VCaP (cell line): ENCODE data around the gene FAM200B.

Experiments
- H3K27ac ChIP-seq: fragments of 450-650 bp; 2 replicates; pipeline ENCODE4 v1.5.1; 2017
- CTCF ChIP-seq: fragments of 450-650 bp; conservative IDR thresholded peaks from 2 replicates; pipeline ENCODE4 v1.5.1; 2017; ENCODE audit warnings: mild to moderate bottlenecking, moderate library complexity

The FAM200B gene

GRCh38 chr4:15681372-15682241 lies at the start of gene FAM200B:
TSS of gene FAM200B (plus strand) at chr4:15681827. CDS start at chr4:15686978, 5,151 bp downstream.
- 0 out of 2 replicates have a peak, but pooled peaks have one; percentile 16 for TF ChIP-seq CTCF
- peak within 1 kb of the TSS; percentile 95 for H3K27ac ChIP-seq

GRCh38 chr4:15636818-15637217 lies 44.8 kb upstream of the FAM200B start:
- peak overlapping the region; percentile 55 for H3K27ac ChIP-seq
- TF ChIP-seq CTCF: no peak

GRCh38 chr4:15638418-15638817 lies 43.2 kb upstream of the FAM200B start:
- TF ChIP-seq CTCF: no peak
- H3K27ac ChIP-seq: peak overlapping the region; percentile 55

- H3K27ac ChIP-seq: peak overlapping the region; percentile 95
- TF ChIP-seq CTCF: no peak
These were observed 33.0 kb upstream of the FAM200B start for GRCh38 chr4:15648600-15648999.

- peak; percentile 79 for TF ChIP-seq CTCF
- H3K27ac ChIP-seq: peak overlapping the region; percentile 95
These were observed 31.6 kb upstream of the FAM200B start for GRCh38 chr4:15649914-15650545.

- H3K27ac ChIP-seq: peak overlapping the region; percentile 95
- no peak for TF ChIP-seq CTCF
These were observed 30.0 kb upstream of the FAM200B start for GRCh38 chr4:15651676-15652075.

GRCh38 chr4:15652191-15652590 lies 29.4 kb upstream of the FAM200B start:
- H3K27ac ChIP-seq: peak overlapping the region; percentile 95
- TF ChIP-seq CTCF: no peak
